HFFc6 (cell line): ENCODE results near the gene ENDOV. TPM values are rescaled to one million over a fixed set of nuclear protein-coding genes. Genes with fewer than 3 reads are reported as not detected.

Experiments used
- DNase-seq: peaks from one replicate; pipeline ENCODE4 v3.0.0-alpha.2; 2018
- H3K27ac Mint-ChIP-seq: 2 replicates; pipeline ENCODE4 v1.8.0; 2020; ENCODE audit warnings: mild to moderate bottlenecking, mixed read lengths
- H3K27me3 Mint-ChIP-seq: 2 replicates; pipeline ENCODE4 v1.8.0; 2021; ENCODE audit warnings: mild to moderate bottlenecking, moderate library complexity, mixed read lengths; ENCODE audit not compliant: insufficient read depth
- H3K36me3 Mint-ChIP-seq: 2 replicates; pipeline ENCODE4 v1.8.0; 2021; ENCODE audit warnings: low read depth, mixed read lengths
- H3K4me1 Mint-ChIP-seq: 2 replicates; pipeline ENCODE4 v1.8.0; 2020; ENCODE audit warnings: low read depth, mixed read lengths
- H3K4me3 Mint-ChIP-seq: 2 replicates; pipeline ENCODE4 v1.8.0; 2020; ENCODE audit warnings: mild to moderate bottlenecking, moderate library complexity, mixed read lengths
- H3K9me3 Mint-ChIP-seq: 2 replicates; pipeline ENCODE4 v1.8.0; 2020; ENCODE audit warnings: mild to moderate bottlenecking, mixed read lengths
- CTCF ChIP-seq: fragments of 200-600 bp; sonication (generic); IDR thresholded peaks from 2 replicates; pipeline ENCODE4 v1.5.0; 2021; ENCODE audit warnings: antibody characterized with exemption, mild to moderate bottlenecking
- total RNA-seq, 6 experiments: library from RNA; stranded (reverse); fragmentation: NEBNext Ultra II Directional; extraction: Animal tissue kit (Norgen Biotek cat#: 25700); gene quantifications; 2 replicates in 1 of 6; 3 replicates in 5 of 6; pipeline ENCODE4 v1.2.3, GENCODE V29; 2021

The ENDOV gene
- total RNA-seq, 6 experiments from 2014 or later = 11.7 to 17.3 (median 13.7) TPM

DNA sequence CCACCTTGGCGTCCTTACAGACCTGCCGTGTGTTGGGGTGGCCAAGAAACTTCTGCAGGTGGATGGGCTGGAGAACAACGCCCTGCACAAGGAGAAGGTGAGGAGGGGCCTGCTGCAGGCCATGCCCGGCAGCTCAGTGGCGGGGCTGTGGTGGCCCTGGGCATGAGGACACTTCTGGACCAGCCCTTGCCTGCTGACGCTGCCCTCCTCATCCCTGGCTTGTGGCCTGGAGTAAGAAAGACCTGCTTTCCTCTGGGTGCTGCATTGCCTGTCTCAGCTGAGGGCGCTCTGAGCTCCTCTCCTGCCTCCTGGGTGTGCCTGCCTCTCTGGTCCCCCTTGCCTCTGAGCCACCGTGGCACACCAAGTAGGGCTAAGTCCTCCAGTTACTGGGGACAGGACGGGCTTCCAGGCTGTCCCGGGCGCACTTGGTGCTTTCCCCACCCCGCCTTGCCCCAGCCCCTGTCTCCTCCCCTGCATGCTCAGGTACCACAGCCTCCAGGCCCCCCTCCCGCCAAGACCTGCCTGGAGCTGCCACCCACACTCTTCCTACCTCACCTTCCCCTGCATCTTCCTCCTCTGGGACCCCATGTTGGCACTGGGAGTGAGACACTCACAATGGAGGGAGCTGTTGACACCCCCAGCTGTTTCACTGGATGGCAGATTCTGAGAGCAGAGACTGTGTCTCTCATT is 8.7 kb downstream of the ENDOV start:
- no peak for DNase-seq
- H3K27ac Mint-ChIP-seq = no peak overlapping the region
- H3K4me1 Mint-ChIP-seq = no peaks in the 10 kb centered on the region
- peaks cover 12% of the 10 kb centered on the region for H3K36me3 Mint-ChIP-seq
- no peak overlapping the region for H3K4me3 Mint-ChIP-seq
- H3K9me3 Mint-ChIP-seq = no peaks in the 10 kb centered on the region
- TF ChIP-seq CTCF = no peak
- H3K27me3 Mint-ChIP-seq = no peaks in the 10 kb centered on the region

DNA sequence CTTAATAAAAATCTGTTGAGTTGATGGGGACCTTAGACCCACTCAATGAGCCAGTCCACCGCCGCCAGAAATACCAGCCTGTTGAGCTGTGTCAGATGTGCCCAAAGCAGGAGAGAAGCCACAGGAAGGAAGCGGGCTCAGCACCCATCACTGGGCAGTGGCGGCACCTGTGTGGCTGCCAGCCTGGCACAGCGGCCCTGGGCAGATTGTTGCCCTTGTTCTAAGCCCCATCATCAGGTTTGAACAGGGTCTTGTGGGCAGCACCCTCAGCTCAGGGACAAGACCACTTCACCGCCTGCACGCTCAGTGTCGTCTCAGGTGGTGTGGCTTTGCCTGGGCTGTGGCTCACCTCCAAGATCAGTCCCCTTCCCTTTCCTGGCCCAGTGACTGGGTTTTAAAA is 9.3 kb downstream of the ENDOV start:
- no peak for DNase-seq
- H3K9me3 Mint-ChIP-seq = no peaks in the 10 kb centered on the region
- H3K4me1 Mint-ChIP-seq = no peaks in the 10 kb centered on the region
- TF ChIP-seq CTCF = no peak
- no peak overlapping the region for H3K27ac Mint-ChIP-seq
- no peaks in the 10 kb centered on the region; the same call in 1 of the 2 replicates for H3K27me3 Mint-ChIP-seq
- peaks cover 12% of the 10 kb centered on the region for H3K36me3 Mint-ChIP-seq
- no peak overlapping the region for H3K4me3 Mint-ChIP-seq

GRCh38 chr17:80424878-80425765 is 10.2 kb downstream of the ENDOV start:
- H3K27me3 Mint-ChIP-seq = no peaks in the 10 kb centered on the region; the same call in 1 of the 2 replicates
- no peak for DNase-seq
- 0 out of 2 replicates have a peak, but pooled peaks have one; percentile 16 for TF ChIP-seq CTCF
- H3K4me1 Mint-ChIP-seq = no peaks in the 10 kb centered on the region
- H3K27ac Mint-ChIP-seq = no peak overlapping the region
- H3K36me3 Mint-ChIP-seq = peaks cover 5% of the 10 kb centered on the region; the same call in 1 of the 2 replicates
- no peaks in the 10 kb centered on the region for H3K9me3 Mint-ChIP-seq
- H3K4me3 Mint-ChIP-seq = no peak overlapping the region

GRCh38 chr17:80425835-80426426 is 11.0 kb downstream of the ENDOV start:
- DNase-seq = no peak
- no peaks in the 10 kb centered on the region for H3K9me3 Mint-ChIP-seq
- peak overlapping the region; percentile 13; the same call in 1 of the 2 replicates for H3K27ac Mint-ChIP-seq
- no peak for TF ChIP-seq CTCF
- no peaks in the 10 kb centered on the region; the same call in 1 of the 2 replicates for H3K27me3 Mint-ChIP-seq
- no peak overlapping the region for H3K4me3 Mint-ChIP-seq
- H3K4me1 Mint-ChIP-seq = no peaks in the 10 kb centered on the region
- no peaks in the 10 kb centered on the region for H3K36me3 Mint-ChIP-seq

- H3K27me3 Mint-ChIP-seq = peaks cover 2% of the 10 kb centered on the region
- no peaks in the 10 kb centered on the region for H3K36me3 Mint-ChIP-seq
- no peaks in the 10 kb centered on the region for H3K4me1 Mint-ChIP-seq
- H3K9me3 Mint-ChIP-seq = no peaks in the 10 kb centered on the region
- H3K27ac Mint-ChIP-seq = no peak overlapping the region
- peak; percentile 37 for DNase-seq
- peak; percentile 99 for TF ChIP-seq CTCF
- H3K4me3 Mint-ChIP-seq = no peak overlapping the region
Measured at GRCh38 chr17:80426671-80427326, 11.8 kb downstream of the ENDOV start.
